ENCODE results near the gene FGF21.
"Not testable (repeated sequence)": the region's sequence is repeated elsewhere in the genome, so short reads cannot be mapped to it uniquely, and the experiment has no call there.

FGF21 gene

GRCh38 chr19:48752496-48753365 lies 2.6 kb upstream of the FGF21 start, which contains the start of gene FUT1:
Gene FUT1 (minus strand): TSS chr19:48752641. CDS start chr19:48751281, 1,360 bp downstream.
- DNase-seq = peak; percentile 95

- no peak for DNase-seq
Observed at GRCh38 chr19:48755787-48756186, 463 bp downstream of the FGF21 start.

- DNase-seq = no peak
Observed at GRCh38 chr19:48756212-48756611, 888 bp downstream of the FGF21 start.

- DNase-seq = no peak
Observed at GRCh38 chr19:48756686-48757085, 1.4 kb downstream of the FGF21 start.

- DNase-seq = no peak
Observed at GRCh38 chr19:48757089-48757675, 1.9 kb downstream of the FGF21 start.

GRCh38 chr19:48757741-48758144 lies 2.4 kb downstream of the FGF21 start:
- no peak for DNase-seq

GRCh38 chr19:48760504-48761205 lies 5.3 kb downstream of the FGF21 start:
- no peak for DNase-seq

GRCh38 chr19:48765816-48766215 lies 10.5 kb downstream of the FGF21 start:
- DNase-seq = not testable (repeated sequence)

GRCh38 chr19:48768171-48768753 lies 12.9 kb downstream of the FGF21 start:
- not testable (repeated sequence) for DNase-seq

- no peak for DNase-seq
Observed at GRCh38 chr19:48768994-48769713, 13.8 kb downstream of the FGF21 start.

- DNase-seq = no peak
Observed at GRCh38 chr19:48770266-48770665, 14.9 kb downstream of the FGF21 start.

- DNase-seq = no peak
Observed at GRCh38 chr19:48770734-48771472, 15.6 kb downstream of the FGF21 start.

GRCh38 chr19:48772503-48772953 lies 17.2 kb downstream of the FGF21 start:
- no peak for DNase-seq

- DNase-seq = no peak
Observed at GRCh38 chr19:48777139-48777538, 21.8 kb downstream of the FGF21 start.

GRCh38 chr19:48777720-48778119 lies 22.4 kb downstream of the FGF21 start:
- DNase-seq = no peak

GRCh38 chr19:48779636-48780035 lies 24.3 kb downstream of the FGF21 start:
- no peak for DNase-seq

GRCh38 chr19:48780631-48781391 lies 25.5 kb downstream of the FGF21 start:
- no peak for DNase-seq

GRCh38 chr19:48784527-48784926 lies 29.2 kb downstream of the FGF21 start:
- DNase-seq = no peak

- not testable (repeated sequence) for DNase-seq
Observed at GRCh38 chr19:48786422-48786821, 31.1 kb downstream of the FGF21 start.

- not testable (repeated sequence) for DNase-seq
Observed at GRCh38 chr19:48787331-48787730, 32.0 kb downstream of the FGF21 start.

- no peak for DNase-seq
Observed at GRCh38 chr19:48793271-48793670, 37.9 kb downstream of the FGF21 start.
